ENCODE data around the gene SNAI1. TPM values are rescaled to one million over a fixed set of nuclear protein-coding genes. Genes with fewer than 3 reads are reported as not detected.

The SNAI1 gene
- total RNA-seq, 1 experiment from 2014 or later: 3.6 TPM

GRCh38 chr20:50012282-50013263, 29.8 kb downstream of the SNAI1 start:
- DNase-seq: no peak
- Histone ChIP-seq H3K27me3 (ENCODE audit: insufficient read depth, low read depth) (no peaks in the 10 kb centered on the region), H3K9me2 (ENCODE audit: insufficient read depth) (no peaks in the 10 kb centered on the region), H3F3A (ENCODE audit: insufficient read depth, low read depth) (peaks cover 16% of the 10 kb centered on the region), H3K9me3 (ENCODE audit: insufficient read depth, low read depth) (no peaks in the 10 kb centered on the region), H3K27ac (no peak overlapping the region), H3K4me3 (no peak overlapping the region), H4K20me1 (ENCODE audit: insufficient read depth) (no peaks in the 10 kb centered on the region), H3K36me3 (ENCODE audit: low read depth) (no peaks in the 10 kb centered on the region), H3K79me2 (ENCODE audit: low read depth) (no peaks in the 10 kb centered on the region), H2AFZ (no peak overlapping the region), H3K4me1 (replicated peaks; ENCODE audit: insufficient read depth) (no peaks in the 10 kb centered on the region), H3K4me2 (no peak overlapping the region)
- ChIA-PET CTCF (interaction anchor here (0.5 to 1.1 kb wide), 2 partner anchors 44 to 72 kb away, joined by 3 to 11 read pairs; no protein-coding TSS in a partner anchor), POLR2A (ENCODE audit: unreplicated experiment) (no interaction called here)
- intact Hi-C loops (cut with micrococcal nuclease; ENCODE audit: unreplicated experiment): no loop called here
- TF ChIP-seq, protein P1, sequence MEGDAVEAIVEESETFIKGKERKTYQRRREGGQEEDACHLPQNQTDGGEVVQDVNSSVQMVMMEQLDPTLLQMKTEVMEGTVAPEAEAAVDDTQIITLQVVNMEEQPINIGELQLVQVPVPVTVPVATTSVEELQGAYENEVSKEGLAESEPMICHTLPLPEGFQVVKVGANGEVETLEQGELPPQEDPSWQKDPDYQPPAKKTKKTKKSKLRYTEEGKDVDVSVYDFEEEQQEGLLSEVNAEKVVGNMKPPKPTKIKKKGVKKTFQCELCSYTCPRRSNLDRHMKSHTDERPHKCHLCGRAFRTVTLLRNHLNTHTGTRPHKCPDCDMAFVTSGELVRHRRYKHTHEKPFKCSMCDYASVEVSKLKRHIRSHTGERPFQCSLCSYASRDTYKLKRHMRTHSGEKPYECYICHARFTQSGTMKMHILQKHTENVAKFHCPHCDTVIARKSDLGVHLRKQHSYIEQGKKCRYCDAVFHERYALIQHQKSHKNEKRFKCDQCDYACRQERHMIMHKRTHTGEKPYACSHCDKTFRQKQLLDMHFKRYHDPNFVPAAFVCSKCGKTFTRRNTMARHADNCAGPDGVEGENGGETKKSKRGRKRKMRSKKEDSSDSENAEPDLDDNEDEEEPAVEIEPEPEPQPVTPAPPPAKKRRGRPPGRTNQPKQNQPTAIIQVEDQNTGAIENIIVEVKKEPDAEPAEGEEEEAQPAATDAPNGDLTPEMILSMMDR (conservative IDR thresholded peaks at IDR 0.05): no peak
- no peak for TF ChIP-seq EZH2 (IDR thresholded peaks at IDR 0.05; ENCODE audit: low read depth)
- BruUV-seq (replicated peaks): no TSS peak

- Histone ChIP-seq H3F3A (ENCODE audit: insufficient read depth, low read depth) (peaks cover 9% of the 10 kb centered on the region), H2AFZ (no peak overlapping the region), H3K4me3 (no peak overlapping the region), H3K79me2 (ENCODE audit: low read depth) (no peaks in the 10 kb centered on the region), H3K4me1 (replicated peaks; ENCODE audit: insufficient read depth) (peaks cover 2% of the 10 kb centered on the region), H3K36me3 (ENCODE audit: low read depth) (no peaks in the 10 kb centered on the region), H3K9me3 (ENCODE audit: insufficient read depth, low read depth) (no peaks in the 10 kb centered on the region), H3K9me2 (ENCODE audit: insufficient read depth) (no peaks in the 10 kb centered on the region), H4K20me1 (ENCODE audit: insufficient read depth) (no peaks in the 10 kb centered on the region), H3K27me3 (ENCODE audit: insufficient read depth, low read depth) (no peaks in the 10 kb centered on the region), H3K27ac (no peak overlapping the region), H3K4me2 (no peak overlapping the region)
- no TSS peak for BruUV-seq (replicated peaks)
- intact Hi-C loops (cut with micrococcal nuclease; ENCODE audit: unreplicated experiment): no loop called here
- TF ChIP-seq, protein P1 (conservative IDR thresholded peaks at IDR 0.05): no peak
- TF ChIP-seq EZH2 (IDR thresholded peaks at IDR 0.05; ENCODE audit: low read depth): no peak
- ChIA-PET CTCF (interaction anchor here (0.6 kb wide), 1 partner anchor 32 kb away, joined by 4 read pairs; no protein-coding TSS in a partner anchor), POLR2A (ENCODE audit: unreplicated experiment) (no interaction called here)
- no peak for DNase-seq
These were observed 31.2 kb downstream of the SNAI1 start for GRCh38 chr20:50013976-50014375.

- Histone ChIP-seq H3K9me3 (ENCODE audit: insufficient read depth, low read depth) (no peaks in the 10 kb centered on the region), H3K79me2 (ENCODE audit: low read depth) (no peaks in the 10 kb centered on the region), H3K9me2 (ENCODE audit: insufficient read depth) (no peaks in the 10 kb centered on the region), H3K27ac (no peak overlapping the region), H3K4me1 (replicated peaks; ENCODE audit: insufficient read depth) (peaks cover 11% of the 10 kb centered on the region), H3F3A (ENCODE audit: insufficient read depth, low read depth) (peaks cover 18% of the 10 kb centered on the region), H2AFZ (no peak overlapping the region), H3K4me3 (no peak overlapping the region), H4K20me1 (ENCODE audit: insufficient read depth) (no peaks in the 10 kb centered on the region), H3K36me3 (ENCODE audit: low read depth) (no peaks in the 10 kb centered on the region), H3K27me3 (ENCODE audit: insufficient read depth, low read depth) (no peaks in the 10 kb centered on the region), H3K4me2 (no peak overlapping the region)
- BruUV-seq (replicated peaks): no TSS peak
- ChIA-PET CTCF (no interaction called here), POLR2A (ENCODE audit: unreplicated experiment) (no interaction called here)
- TF ChIP-seq, protein P1 (conservative IDR thresholded peaks at IDR 0.05): no peak
- no peak for TF ChIP-seq EZH2 (IDR thresholded peaks at IDR 0.05; ENCODE audit: low read depth)
- intact Hi-C loops (cut with micrococcal nuclease; ENCODE audit: unreplicated experiment): no loop called here
- no peak for DNase-seq
These were observed 32.1 kb downstream of the SNAI1 start for GRCh38 chr20:50014570-50015562.
